HG03159 (cell line): ENCODE results near the gene FANCM.
"Not testable (repeated sequence)": the region's sequence is repeated elsewhere in the genome, so short reads cannot be mapped to it uniquely, and the experiment has no call there.

Experiments used
- ATAC-seq: cut with Tn5 transposase; IDR thresholded peaks from one replicate; pipeline ENCODE4 v1.9.1; 2021; ENCODE audit warnings: mild to moderate bottlenecking, moderate library complexity; ENCODE audit not compliant: unreplicated experiment

The FANCM gene

DNA sequence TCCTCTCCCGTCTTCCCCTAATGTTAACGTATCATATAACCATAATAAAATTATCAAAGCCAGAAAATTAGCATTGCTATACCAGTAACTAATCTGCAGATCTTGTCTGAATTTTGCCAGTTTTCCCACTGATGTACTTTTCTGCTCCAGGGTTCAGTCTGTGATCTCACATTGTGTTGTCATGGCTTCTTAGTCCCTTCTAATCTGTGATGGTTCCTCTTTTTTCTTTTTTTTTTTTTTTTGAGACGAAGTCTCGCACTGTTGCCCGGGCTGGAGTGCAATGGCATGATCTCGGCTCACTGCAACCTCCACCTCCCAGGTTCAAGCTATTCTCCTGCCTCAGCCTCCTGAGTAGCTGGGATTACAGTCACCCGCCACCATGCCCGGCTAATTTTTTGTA lies 6.4 kb downstream of the FANCM start:
- ATAC-seq: not testable (repeated sequence)

DNA sequence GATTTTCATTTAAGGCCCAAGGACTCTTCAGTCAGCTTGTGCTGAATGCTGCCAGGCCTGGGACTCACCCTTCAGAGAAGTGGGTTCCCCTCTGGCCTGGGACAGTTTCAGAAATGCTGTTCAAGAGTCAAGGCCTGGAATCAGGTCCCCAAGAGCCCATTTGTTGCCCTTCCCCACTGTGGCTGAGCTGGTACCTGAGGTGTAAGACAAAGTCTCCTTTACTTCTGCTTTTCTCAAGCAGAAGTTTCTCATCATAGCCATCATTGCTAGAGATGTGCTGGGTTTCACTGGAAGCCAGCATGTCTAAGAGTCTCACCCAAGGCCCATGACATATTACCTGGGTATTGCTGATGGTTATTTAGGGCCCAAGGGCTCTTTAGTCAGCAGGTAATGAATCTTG lies 8.9 kb downstream of the FANCM start:
- peak; percentile 70 for ATAC-seq

DNA sequence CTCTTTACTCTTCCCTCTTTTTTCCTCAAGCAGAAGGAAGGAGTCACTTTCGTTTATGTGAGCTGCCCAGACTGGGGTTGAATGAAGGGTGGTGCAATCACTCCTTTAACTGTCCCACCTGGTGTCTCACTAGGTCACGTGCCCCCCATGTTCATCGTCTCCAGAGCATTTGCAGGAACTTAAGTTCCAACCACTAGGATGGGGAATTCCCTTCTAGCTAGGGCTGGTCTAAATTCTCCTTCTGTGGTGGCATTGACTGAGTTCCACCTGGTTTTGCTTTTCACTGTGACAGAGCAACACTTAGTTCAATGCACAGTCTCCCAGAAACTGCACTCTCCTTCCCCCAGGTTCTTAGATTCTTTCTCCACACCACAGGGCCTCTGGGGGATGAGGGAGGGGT lies 9.5 kb downstream of the FANCM start:
- ATAC-seq: peak; percentile 54

DNA sequence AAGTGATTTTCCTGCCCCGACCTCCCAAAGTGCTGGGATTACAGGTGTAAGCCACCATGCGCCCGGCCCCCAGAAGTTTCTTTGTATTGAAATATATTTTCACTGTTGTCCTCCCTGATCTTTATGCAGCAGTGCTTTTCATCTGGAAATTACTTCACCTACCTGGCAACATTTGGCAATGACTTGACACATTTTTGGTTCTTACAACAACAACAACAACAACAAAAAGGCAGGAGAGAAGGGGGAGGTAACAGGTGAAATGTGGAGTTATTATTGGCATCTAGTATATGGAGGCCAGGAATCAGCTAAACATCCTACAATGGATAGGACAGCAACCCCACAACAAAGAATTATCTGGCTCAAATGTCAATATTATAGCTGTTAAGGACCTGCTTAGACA lies 13.9 kb downstream of the FANCM start:
- no peak for ATAC-seq

DNA sequence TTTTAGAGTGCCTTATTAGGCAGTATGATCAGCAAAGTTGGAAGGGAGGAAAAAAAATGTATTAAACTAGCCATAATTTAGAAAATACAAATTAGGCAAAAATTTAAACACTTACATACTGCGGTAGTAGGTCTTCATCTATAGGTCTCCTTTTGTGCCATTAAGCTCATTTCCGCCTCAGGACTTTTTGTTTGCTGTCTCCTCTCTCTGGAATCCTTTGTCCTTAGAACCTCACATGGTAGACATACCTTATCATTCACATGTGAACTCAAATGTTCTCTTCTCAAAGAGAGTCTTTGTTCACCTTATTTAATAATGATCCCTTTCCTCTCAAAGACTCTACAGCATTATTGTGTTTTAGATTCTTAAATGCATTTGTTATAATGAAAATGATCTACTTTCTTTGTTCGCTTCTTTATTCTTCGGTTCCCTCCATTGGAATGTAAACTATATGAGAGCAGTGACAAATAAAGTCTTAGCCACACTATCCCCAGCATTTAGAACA lies 14.7 kb downstream of the FANCM start:
- no peak for ATAC-seq

DNA sequence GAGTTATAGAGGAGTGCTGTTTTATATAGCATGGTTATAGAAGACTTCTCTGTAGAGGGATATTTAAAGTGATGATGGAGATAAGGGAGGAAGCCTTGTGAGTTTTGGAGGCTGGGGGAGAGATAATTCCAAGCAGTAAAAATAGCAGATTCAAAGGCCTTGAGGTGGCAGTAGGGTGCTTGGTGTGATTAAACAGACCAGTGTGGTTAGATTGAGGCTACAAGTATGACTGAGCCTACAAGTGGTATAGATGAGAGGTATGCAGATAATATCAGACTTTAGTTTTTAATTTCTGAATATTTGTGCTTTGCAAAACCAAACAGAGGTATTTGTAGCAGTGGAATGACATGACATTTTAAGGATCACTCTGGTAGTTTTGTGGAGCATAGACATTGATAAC lies 20.3 kb downstream of the FANCM start:
- ATAC-seq: peak; percentile 58

DNA sequence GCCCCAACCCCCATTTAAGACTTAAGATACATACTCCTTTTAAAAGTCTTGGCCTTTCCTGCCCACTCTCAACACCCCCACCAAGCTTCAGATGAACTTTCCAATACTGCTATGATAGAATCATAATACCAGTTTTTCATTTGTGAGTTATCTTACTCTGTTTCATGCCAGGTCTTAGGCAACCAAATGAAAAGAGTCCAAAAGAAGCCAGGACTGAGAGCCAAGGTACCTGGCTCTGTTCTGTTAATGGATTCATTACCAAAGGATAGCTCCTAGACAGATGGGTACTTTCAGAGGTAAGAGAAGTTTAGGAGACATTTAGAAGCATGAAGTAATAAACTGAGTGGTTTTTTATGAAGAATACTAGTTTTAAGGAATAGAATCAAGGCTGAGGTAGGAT lies 34.2 kb downstream of the FANCM start:
- ATAC-seq: no peak

DNA sequence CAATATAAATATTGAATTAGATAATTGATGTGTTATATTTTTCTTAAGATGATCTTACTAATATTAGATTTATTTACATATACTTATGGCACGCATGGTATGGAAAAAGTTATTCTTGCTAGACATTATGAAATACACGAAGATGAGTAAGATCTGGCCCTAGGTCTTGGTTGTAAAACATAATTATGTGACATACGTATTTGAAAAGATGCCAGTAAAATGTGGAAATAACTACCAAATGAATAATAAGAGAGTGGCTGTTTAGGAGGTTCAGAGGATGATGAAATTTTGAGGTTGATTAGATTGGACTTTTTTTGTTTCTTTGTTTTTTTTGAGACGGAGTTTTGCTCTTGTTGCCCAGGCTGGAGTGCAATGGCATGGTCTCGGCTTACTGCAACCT lies 41.3 kb downstream of the FANCM start:
- ATAC-seq: no peak

DNA sequence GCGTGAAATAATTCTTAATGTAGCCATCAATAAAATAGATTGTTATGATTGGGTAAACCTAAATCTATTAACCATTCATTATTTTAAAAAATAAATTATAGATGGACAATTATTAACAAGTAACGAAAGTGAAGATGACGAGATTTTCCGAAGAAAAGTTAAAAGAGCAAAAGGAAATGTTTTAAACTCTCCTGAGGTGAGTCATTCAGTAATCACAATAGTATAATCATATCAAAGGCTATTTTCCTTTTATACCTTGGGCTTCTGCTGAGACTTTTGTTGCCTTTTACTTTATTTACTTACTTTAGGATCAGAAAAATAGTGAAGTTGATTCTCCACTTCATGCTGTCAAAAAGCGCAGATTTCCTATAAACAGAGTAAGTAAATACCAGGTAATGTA lies 45.6 kb downstream of the FANCM start:
- ATAC-seq: no peak

DNA sequence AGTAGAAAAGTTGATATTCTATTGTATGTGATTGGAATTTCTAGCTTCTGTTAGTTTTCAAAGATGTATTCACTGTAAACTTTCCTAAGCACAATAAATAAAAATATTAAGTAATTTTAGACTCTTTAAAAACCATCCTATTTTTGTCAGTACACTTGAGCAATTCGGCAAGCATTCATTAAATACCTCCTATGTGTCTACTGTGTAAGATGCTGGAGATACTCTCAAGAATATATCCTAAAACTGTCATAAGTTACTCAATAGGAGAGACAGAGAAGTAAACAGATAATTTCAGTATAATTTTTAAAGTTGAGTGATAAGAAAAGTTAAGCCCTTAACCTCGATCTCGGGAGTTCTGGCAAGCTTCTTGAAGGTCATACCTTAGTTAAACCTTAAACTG lies 46.1 kb downstream of the FANCM start:
- ATAC-seq: no peak

DNA sequence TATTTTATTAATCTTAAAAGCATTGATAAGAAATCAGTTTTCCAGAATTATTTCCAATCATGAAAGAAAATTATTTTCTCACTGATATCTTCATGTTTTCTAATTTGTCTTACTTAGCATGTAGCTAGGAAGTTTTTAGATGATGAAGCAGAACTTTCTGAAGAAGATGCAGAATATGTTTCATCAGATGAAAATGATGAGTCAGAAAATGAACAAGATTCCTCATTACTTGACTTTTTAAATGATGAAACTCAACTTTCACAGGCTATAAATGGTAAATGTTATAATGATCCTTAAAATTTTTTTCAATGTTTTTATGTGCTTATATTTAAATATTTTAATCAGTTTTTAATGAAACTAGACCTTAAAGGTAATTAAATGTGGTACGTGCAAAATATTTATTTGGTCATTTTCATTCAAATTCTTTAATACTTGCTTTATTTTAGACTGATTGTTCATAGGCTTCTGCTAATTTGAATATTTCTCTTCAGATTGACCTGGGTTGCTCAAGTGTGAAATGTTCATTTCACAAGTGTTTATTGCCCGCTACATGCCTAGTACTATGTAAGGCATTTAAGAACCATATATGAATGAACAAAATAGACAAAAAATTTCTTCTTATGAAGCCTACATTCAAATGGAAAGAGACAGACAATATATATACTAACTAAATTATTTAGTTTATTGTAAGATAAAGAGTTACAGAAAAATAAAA lies 49.5 kb downstream of the FANCM start:
- no peak for ATAC-seq

DNA sequence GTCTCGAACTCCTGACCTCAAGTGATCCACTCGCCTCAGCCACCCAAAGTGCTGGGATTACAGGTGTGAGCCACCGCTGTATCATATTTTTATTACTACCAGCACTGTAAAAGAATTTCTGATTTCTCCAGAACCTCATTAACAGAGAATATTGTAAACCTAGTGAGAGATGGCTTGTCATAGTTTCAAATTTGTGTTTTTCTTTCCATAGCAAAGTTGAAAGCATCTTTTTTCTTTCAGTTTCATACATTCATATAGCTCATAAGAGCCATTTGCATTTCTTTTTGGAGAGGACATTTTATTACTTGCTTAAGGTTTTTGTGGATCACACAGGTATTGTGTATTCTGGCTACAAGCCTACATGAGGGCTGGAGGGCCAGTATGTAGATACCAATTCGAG lies 59.2 kb downstream of the FANCM start:
- ATAC-seq: peak; percentile 73

DNA sequence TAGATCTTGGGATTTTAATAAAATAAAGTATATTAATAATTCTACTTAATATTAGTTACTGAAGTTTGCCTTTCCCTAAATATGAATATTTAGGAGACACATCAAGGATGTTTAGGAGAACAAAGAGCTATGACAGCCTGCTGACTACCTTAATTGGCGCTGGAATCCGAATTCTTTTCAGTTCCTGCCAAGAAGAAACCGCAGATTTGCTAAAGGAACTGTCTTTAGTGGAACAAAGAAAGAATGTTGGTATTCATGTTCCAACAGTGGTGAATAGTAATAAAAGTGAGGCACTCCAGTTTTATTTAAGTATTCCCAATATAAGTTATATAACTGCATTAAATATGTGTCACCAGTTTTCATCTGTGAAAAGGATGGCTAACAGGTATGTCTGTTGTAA lies 62.8 kb downstream of the FANCM start:
- no peak for ATAC-seq

DNA sequence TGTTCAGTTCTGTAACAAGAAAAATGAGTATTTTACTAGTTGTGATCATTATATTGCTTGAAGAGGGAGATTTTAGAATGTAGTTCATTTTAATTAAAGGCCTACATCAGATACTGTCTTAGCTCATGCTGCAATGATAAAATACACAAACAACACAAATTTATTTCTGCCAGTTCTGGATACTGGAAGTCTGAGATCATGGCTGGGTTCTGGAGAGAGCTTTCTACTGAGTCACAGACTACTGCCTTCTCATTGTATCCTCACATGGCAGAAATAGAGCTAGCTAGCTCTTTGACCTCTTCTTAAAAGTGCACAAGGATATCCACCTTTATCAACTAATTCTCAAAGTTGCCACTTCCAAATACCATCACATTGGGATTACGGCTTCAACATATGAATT lies 63.5 kb downstream of the FANCM start:
- no peak for ATAC-seq

DNA sequence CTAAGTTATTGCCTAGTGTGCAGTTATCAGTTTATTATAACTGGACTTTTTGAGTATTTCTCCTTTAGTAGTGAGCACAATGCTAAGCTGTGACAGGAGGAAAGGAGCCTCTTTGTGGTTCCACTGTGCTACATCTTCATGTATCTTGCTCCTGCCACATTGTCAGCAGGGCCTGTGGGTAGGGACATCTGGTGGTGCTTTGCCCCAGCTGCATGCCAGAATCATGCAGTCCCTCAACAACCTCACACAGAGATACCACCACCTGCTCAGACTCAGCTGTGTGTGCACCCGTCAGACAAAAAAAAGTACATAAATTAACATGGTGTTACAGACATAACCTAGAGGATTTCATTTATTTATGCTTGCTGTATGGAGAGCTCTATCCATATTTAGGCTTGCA lies 66.2 kb downstream of the FANCM start:
- ATAC-seq: peak; percentile 74

DNA sequence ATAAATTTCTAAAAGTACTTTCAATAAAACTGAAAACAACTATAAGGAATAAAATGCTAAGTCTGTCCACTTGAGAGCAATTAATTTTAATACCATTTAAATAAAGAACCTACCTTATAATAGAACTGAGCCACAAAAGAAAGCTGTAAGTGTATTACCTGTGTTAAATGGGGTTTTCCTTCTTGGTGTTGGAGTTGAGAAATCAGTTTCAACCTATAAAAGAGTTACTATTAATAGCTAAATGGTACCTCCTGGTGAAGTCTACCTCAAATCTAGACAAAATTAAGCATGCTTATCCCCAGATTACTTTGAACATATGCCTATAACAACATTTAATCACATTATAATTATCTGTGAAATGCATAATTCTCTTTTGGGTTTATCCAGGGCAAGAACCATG lies 68.5 kb downstream of the FANCM start:
- no peak for ATAC-seq

DNA sequence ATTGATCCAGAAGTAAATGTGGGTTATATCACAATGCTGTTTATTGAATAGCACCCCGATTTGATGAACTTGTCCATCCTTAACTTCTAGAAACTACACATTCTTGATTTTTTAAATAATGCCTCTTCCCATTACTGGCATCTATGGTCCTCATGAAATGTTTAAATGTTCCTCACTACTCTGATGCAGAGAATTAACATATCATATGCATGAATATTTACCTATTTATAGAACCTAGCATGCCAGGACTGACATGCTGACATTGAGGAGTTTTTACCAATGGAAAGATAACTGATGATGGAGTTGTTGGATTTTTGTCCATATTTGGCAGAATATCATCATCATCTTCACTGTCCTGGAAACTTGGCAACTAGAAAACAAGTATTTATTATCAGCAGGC lies 74.4 kb downstream of the FANCM start:
- no peak for ATAC-seq

DNA sequence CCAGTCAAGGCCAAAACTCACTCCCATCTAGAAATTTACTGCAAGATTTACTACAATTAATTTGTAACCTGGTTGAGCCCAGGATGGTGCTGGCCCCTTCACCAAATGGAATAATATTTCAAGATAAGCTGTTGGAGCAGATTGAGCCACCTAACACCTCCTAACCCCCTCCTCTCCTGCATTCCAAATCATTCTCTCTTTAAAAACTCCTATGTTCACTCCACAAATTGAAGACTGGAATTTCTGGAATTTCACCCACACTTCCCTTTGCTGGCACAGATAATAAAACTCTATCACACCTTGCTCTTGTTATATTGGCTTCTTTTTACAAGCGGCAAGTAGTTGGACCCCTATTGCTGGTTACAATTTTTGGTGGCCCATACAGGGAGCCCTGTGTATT lies 75.6 kb downstream of the FANCM start:
- ATAC-seq: no peak

DNA sequence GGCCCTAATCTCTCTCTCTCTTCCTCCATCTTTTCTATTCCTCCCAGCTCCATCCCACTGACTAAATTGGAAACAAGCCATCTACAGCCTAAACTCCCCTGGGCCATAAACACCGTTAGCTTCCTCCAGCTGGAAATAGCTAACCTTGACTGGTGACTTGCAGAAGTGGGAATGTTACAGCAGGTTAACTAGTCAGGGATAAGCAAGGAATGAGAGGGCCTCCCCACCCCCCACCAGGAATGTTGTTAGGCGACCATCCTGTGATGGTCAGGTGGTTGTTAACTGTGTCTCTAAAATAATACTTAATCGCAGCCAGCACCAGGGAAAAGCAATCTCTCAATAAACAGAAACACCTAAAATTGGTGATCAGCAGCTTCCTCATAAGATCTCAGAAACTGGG lies 76.5 kb downstream of the FANCM start:
- no peak for ATAC-seq

DNA sequence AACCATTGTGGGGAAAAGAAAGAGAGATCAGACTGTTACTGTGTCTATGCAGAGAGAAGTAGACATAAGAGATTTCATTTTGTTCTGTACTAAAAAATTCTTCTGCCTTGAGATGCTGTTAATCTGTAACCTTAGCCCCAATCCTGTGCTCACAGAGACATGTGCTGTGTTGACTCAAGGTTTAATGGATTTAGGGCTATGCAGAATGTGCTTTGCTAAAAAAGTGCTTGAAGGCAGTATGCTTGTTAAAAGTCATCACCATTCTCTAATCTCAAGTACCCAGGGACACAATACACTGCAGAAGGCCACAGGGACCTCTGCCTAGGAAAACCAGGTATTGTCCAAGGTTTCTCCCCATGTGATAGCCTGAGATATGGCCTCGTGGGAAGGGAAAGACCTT lies 78.0 kb downstream of the FANCM start:
- not testable (repeated sequence) for ATAC-seq

DNA sequence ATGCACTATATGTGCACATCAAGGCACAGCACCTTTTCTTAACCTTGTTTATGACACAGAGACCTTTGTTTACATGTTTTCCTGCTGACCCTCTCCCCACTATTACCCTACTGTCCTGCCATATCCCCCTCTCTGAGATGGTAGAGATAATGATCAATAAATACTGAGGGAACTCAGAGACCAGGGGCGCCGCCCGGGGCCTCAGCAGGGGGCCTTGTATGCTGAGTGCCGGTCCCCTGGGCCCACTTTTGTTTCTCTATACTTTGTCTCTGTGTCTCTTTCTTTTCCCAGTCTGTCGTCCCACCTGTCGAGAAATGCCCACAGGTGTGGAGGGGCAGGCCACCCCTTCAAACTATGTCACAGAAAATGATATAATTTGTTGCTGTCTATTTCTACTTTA lies 78.6 kb downstream of the FANCM start:
- not testable (repeated sequence) for ATAC-seq

DNA sequence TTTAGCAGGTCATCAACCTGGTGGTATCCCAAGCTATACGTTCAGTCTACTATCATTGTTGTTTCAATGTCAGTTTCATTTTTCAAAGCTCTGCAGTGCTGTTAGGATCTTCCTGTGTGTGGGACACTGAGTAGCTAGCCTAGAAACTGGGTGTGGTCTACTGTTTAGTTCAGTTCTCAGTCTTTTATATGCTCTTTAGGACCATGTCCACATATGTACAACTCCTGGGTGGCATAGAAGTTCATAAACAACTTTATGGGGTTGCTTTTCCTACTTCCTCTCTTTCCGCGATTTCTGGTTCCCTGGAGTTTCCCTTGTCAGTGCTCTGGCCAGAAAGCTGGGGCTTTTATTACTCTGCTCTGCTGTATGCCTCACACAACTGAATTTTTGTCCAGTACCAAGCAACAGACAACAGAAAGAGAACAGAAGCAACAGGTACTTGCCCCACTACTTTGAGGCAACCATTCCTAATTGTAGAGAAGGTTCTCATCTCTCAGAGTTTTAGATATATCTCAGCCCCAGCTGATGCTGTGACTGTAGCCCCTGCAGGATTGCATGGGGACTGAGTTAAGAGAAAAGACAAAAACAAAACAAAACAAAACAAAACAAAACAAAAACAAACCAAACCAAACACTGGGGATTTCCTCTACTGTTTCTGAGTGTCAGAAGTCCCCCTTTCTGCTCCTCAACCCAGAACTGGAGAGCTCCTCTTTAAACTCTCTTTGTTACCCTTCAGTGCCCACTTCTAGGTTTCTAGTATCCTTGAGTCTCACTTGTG lies 86.9 kb downstream of the FANCM start:
- peak; percentile 52 for ATAC-seq
